Neural crest cell (in vitro differentiated cells): Measurements from ENCODE around the gene PXDN. TPM values are rescaled to one million over a fixed set of nuclear protein-coding genes. Genes with fewer than 3 reads are reported as not detected.

Experiments
- DNase-seq: peaks from one replicate; pipeline ENCODE4 v3.0.0; 2021; ENCODE audit warnings: low read depth, mixed read lengths, low spot score
- H3K27ac Mint-ChIP-seq: one replicate; pipeline ENCODE4 v1.8.0; 2021; ENCODE audit warnings: mild to moderate bottlenecking, mixed read lengths; ENCODE audit not compliant: unreplicated experiment
- H3K27me3 Mint-ChIP-seq: 2 replicates; pipeline ENCODE4 v1.8.0; 2021; ENCODE audit warnings: low read depth, mild to moderate bottlenecking, mixed read lengths
- H3K36me3 Mint-ChIP-seq: 2 replicates; pipeline ENCODE4 v1.8.0; 2021; ENCODE audit warnings: low read depth, mild to moderate bottlenecking, mixed read lengths
- H3K4me1 Mint-ChIP-seq: 2 replicates; pipeline ENCODE4 v1.8.0; 2021; ENCODE audit warnings: mixed read lengths
- H3K4me3 Mint-ChIP-seq: one replicate; pipeline ENCODE4 v1.8.0; 2021; ENCODE audit warnings: mild to moderate bottlenecking, mixed read lengths
- H3K9me3 Mint-ChIP-seq: 2 replicates; pipeline ENCODE4 v1.8.0; 2021; ENCODE audit warnings: mixed read lengths
- CTCF ChIP-seq: fragments of 200-600 bp; sonication (generic); conservative IDR thresholded peaks from 2 replicates; pipeline ENCODE4 v1.5.0; 2021; ENCODE audit warnings: antibody characterized with exemption, mild to moderate bottlenecking
- total RNA-seq: library from RNA; stranded (reverse); gene quantifications from 2 replicates; pipeline ENCODE4 v1.2.1, GENCODE V29; 2021

The PXDN gene
- total RNA-seq, 1 donor from 2014 or later = 218 TPM

DNA sequence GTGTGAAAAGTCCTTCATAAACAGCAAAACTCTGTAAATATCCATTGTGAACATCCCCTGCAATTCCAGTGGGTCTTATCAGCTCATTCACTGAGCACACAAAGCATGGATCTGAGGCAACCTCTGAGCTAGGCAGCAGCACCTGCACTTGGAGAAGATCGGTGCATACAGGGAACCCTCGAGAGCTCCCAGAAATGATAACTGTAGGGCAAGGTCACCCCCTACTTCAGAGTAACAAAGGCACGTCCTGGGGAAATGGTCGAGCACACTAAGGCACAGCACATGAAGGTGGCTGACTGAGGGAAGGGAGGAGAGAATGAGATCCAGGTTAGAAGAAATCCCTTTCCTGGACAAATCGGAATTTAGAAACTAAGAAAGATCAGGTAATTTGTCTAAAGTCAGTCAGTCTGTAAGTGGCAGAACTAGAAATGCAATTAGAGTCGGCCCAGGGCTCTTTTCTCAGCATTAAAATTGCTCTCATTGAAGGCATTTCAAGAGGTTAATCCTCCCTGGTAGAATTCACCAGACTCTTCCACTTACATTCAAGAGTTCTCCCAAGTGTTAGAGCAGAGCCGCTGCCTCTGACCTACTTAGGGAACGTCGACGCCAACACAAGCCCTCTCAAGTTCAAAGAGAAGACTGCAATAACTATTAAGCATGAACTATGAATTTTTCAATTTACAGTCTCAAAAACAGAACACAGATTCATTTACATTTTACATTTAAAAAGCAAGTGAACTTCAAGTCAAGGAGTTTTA is 45.9 kb downstream of the PXDN start:
- H3K4me1 Mint-ChIP-seq = peaks cover 31% of the 10 kb centered on the region
- H3K36me3 Mint-ChIP-seq = peaks cover 4% of the 10 kb centered on the region
- DNase-seq = no peak
- no peak overlapping the region for H3K27ac Mint-ChIP-seq
- no peaks in the 10 kb centered on the region for H3K9me3 Mint-ChIP-seq
- no peak for TF ChIP-seq CTCF
- peaks cover 5% of the 10 kb centered on the region for H3K27me3 Mint-ChIP-seq
- no peak overlapping the region for H3K4me3 Mint-ChIP-seq

GRCh38 chr2:1697601-1698000 is 46.7 kb downstream of the PXDN start:
- Mint-ChIP-seq H3K4me1 (peaks cover 34% of the 10 kb centered on the region), H3K27ac (no peak overlapping the region), H3K27me3 (peaks cover 5% of the 10 kb centered on the region), H3K36me3 (peaks cover 2% of the 10 kb centered on the region), H3K4me3 (no peak overlapping the region), H3K9me3 (no peaks in the 10 kb centered on the region)
- TF ChIP-seq CTCF = no peak
- no peak for DNase-seq

DNA sequence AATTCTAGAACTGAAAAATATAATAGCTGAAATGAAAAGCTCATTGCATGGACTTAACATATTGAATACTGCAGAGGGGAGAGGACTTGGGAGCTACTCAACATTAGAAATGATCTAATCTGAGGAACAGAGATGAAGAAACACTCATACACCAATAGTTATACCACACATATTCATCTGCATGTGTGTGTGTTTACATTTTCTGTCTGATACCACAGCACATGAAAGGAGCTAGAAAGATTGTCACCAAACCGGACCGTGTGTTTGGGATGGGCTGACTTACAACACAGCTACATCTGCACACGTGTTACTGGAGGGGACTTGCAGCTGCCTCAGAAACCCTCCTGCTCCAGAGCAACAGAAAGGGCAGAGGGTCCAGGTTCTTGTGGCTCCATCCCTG is 47.8 kb downstream of the PXDN start:
- Mint-ChIP-seq H3K36me3 (no peaks in the 10 kb centered on the region), H3K4me1 (peaks cover 25% of the 10 kb centered on the region), H3K27me3 (no peaks in the 10 kb centered on the region), H3K9me3 (no peaks in the 10 kb centered on the region), H3K4me3 (no peak overlapping the region), H3K27ac (no peak overlapping the region)
- DNase-seq = no peak
- TF ChIP-seq CTCF = no peak

- H3K27me3 Mint-ChIP-seq = no peaks in the 10 kb centered on the region
- no peak for DNase-seq
- no peaks in the 10 kb centered on the region for H3K9me3 Mint-ChIP-seq
- peaks cover 25% of the 10 kb centered on the region for H3K4me1 Mint-ChIP-seq
- H3K4me3 Mint-ChIP-seq = no peak overlapping the region
- H3K27ac Mint-ChIP-seq = no peak overlapping the region
- no peak for TF ChIP-seq CTCF
- no peaks in the 10 kb centered on the region for H3K36me3 Mint-ChIP-seq
Observed at GRCh38 chr2:1694371-1695271, 49.7 kb downstream of the PXDN start.

GRCh38 chr2:1693723-1694122 is 50.6 kb downstream of the PXDN start:
- Mint-ChIP-seq H3K27me3 (no peaks in the 10 kb centered on the region), H3K4me1 (peaks cover 23% of the 10 kb centered on the region), H3K27ac (no peak overlapping the region), H3K4me3 (no peak overlapping the region), H3K9me3 (no peaks in the 10 kb centered on the region), H3K36me3 (peaks cover 4% of the 10 kb centered on the region)
- DNase-seq = no peak
- no peak for TF ChIP-seq CTCF
